OCI-LY3 (cell line): ENCODE data around the gene DIP2C.
A peak's percentile ranks its signal among the peaks of the same experiment; 100 is the strongest.

Experiments
- H2AFZ ChIP-seq: fragments of 200-600, 300-600 bp; shearing (Covaris generic); 2 replicates; pipeline ENCODE4 v1.6.0; 2014; ENCODE audit warnings: antibody characterized with exemption, low read depth, low read length
- H3K27ac ChIP-seq: fragments of 200-600, 300-600 bp; sonication (generic); 2 replicates; pipeline ENCODE4 v1.5.1; 2014; ENCODE audit warnings: mild to moderate bottlenecking, low read length, moderate library complexity, mixed read lengths
- H3K27me3 ChIP-seq: fragments of 200-600, 300-600 bp; sonication (generic); 2 replicates; pipeline ENCODE4 v1.6.1; 2014; ENCODE audit warnings: low read depth, low read length, mixed read lengths
- H3K36me3 ChIP-seq: fragments of 200-600, 300-600 bp; sonication (generic); replicated peaks from 2 replicates; pipeline ENCODE3; 2014; ENCODE audit warnings: low read depth, low read length, mixed read lengths
- H3K4me1 ChIP-seq: fragments of 300-600, 200-600 bp; sonication (generic); 2 replicates; pipeline ENCODE4 v1.6.1; 2014; ENCODE audit warnings: low read length, mixed read lengths
- H3K4me2 ChIP-seq: fragments of 200-600, 300-600 bp; sonication (generic); 2 replicates; pipeline ENCODE4 v1.6.1; 2014; ENCODE audit warnings: low read length, mixed read lengths
- H3K4me3 ChIP-seq: fragments of 300-600, 200-600 bp; sonication (generic); 2 replicates; pipeline ENCODE4 v1.5.1; 2014; ENCODE audit warnings: antibody characterized with exemption, mild to moderate bottlenecking, low read length, moderate library complexity
- H3K79me2 ChIP-seq: fragments of 300-600, 200-600 bp; shearing (Covaris generic); 2 replicates; pipeline ENCODE4 v1.6.1; 2014; ENCODE audit warnings: mild to moderate bottlenecking, low read length, mixed read lengths
- H3K9ac ChIP-seq: fragments of 300-600, 200-600 bp; shearing (Covaris generic); 2 replicates; pipeline ENCODE4 v1.6.0; 2014; ENCODE audit warnings: mild to moderate bottlenecking, low read length, moderate library complexity
- H3K9me3 ChIP-seq: fragments of 200-600, 300-600 bp; shearing (Covaris generic); 2 replicates; pipeline ENCODE4 v1.6.1; 2014; ENCODE audit warnings: low read length, mixed read lengths; ENCODE audit not compliant: insufficient read depth
- H4K20me1 ChIP-seq: fragments of 200-600, 300-600 bp; sonication (generic); 2 replicates; pipeline ENCODE4 v1.6.1; 2016; ENCODE audit warnings: low read length, mixed read lengths; ENCODE audit not compliant: insufficient read depth
- CTCF ChIP-seq: fragments of 200-600, 300-600 bp; sonication (generic); IDR thresholded peaks from 2 replicates; pipeline ENCODE4 v1.5.1; 2014; ENCODE audit warnings: antibody characterized with exemption, low read length, low read depth
- EZH2phosphoT487 ChIP-seq: fragments of 200-600 bp; shearing (Covaris generic); IDR thresholded peaks from 2 replicates; pipeline ENCODE4 v1.6.1; 2018; ENCODE audit warnings: antibody characterized with exemption, mixed run types, low read depth

Gene DIP2C

DNA sequence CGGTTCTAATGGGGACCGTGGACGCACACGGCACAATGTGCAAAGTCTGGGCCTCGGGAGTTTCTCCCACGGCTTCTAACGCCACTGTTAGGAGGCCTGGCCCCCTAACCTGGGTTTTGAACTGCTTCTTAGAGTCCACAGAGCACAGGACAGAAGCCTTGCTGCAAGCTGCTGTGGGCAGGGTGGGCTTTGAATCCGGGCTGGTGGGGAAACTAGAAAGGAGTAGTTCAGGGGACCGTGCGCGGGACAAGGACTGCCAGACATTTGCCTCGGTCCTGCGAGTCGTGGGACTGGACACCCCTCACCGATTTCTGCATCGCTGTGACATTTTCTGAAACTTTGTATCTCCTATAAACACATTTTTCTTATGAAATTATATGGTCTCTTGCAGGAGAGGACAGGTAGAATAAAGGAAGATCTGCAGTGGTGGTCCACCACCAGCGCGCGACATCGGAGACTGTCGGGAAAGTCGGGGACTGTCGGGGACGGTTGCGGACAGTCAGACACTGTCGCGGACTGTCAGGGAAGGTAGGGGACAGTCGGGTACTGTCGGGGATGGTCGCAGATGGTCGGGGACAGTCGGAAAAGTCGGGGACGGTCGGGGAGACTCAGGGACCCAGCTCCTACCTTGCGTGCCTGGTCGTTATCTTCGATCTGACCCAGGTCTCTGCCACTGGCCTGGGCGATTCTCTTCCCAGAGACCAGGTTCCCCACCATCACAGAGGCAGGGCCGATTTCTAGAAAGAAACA, 332.1 kb downstream of the DIP2C start:
- no peak overlapping the region for H3K27ac ChIP-seq
- no peaks in the 10 kb centered on the region for H3K4me1 ChIP-seq
- H3K9ac ChIP-seq = no peak overlapping the region
- H4K20me1 ChIP-seq = no peaks in the 10 kb centered on the region
- no peaks in the 10 kb centered on the region for H3K79me2 ChIP-seq
- H3K27me3 ChIP-seq = no peaks in the 10 kb centered on the region
- no peaks in the 10 kb centered on the region for H3K9me3 ChIP-seq
- no peaks in the 10 kb centered on the region for H3K36me3 ChIP-seq
- H3K4me3 ChIP-seq = no peak overlapping the region
- H2AFZ ChIP-seq = no peak overlapping the region
- TF ChIP-seq EZH2phosphoT487 (no peak), CTCF (no peak)
- H3K4me2 ChIP-seq = no peak overlapping the region

DNA sequence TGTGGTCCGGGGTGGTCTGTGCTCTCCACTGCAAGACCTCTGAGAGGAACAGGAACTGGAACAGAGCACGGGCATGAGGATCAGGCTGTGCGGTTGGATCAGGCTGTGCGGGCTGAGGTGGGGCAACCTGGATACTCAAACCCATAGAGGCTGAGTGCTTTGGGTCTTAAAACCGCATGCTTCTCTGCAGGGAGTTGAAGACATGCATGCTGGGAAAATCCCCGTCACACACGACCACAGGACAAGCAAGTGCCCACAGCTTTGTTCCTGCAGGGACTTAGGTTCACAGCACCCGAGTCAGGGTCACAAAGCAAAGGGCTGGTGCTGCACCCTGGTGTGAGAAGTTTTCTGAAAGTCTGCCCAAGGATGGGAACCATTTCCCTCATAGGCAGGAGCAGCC, 333.0 kb downstream of the DIP2C start:
- no peaks in the 10 kb centered on the region for H3K36me3 ChIP-seq
- no peaks in the 10 kb centered on the region for H4K20me1 ChIP-seq
- H2AFZ ChIP-seq = no peak overlapping the region
- no peak overlapping the region for H3K27ac ChIP-seq
- TF ChIP-seq EZH2phosphoT487 = no peak
- peak; percentile 39 for TF ChIP-seq CTCF
- no peaks in the 10 kb centered on the region for H3K4me1 ChIP-seq
- no peak overlapping the region for H3K4me2 ChIP-seq
- no peak overlapping the region for H3K9ac ChIP-seq
- no peak overlapping the region for H3K4me3 ChIP-seq
- no peaks in the 10 kb centered on the region for H3K9me3 ChIP-seq
- no peaks in the 10 kb centered on the region for H3K79me2 ChIP-seq
- no peaks in the 10 kb centered on the region for H3K27me3 ChIP-seq

GRCh38 chr10:354901-355617, 334.4 kb downstream of the DIP2C start:
- H3K27me3 ChIP-seq = no peaks in the 10 kb centered on the region
- no peak overlapping the region for H3K9ac ChIP-seq
- no peak overlapping the region for H3K27ac ChIP-seq
- no peak overlapping the region for H3K4me3 ChIP-seq
- no peak overlapping the region for H2AFZ ChIP-seq
- H3K9me3 ChIP-seq = no peaks in the 10 kb centered on the region
- no peaks in the 10 kb centered on the region for H3K4me1 ChIP-seq
- H4K20me1 ChIP-seq = no peaks in the 10 kb centered on the region
- no peaks in the 10 kb centered on the region for H3K79me2 ChIP-seq
- no peak overlapping the region for H3K4me2 ChIP-seq
- no peak for TF ChIP-seq CTCF
- no peaks in the 10 kb centered on the region for H3K36me3 ChIP-seq

DNA sequence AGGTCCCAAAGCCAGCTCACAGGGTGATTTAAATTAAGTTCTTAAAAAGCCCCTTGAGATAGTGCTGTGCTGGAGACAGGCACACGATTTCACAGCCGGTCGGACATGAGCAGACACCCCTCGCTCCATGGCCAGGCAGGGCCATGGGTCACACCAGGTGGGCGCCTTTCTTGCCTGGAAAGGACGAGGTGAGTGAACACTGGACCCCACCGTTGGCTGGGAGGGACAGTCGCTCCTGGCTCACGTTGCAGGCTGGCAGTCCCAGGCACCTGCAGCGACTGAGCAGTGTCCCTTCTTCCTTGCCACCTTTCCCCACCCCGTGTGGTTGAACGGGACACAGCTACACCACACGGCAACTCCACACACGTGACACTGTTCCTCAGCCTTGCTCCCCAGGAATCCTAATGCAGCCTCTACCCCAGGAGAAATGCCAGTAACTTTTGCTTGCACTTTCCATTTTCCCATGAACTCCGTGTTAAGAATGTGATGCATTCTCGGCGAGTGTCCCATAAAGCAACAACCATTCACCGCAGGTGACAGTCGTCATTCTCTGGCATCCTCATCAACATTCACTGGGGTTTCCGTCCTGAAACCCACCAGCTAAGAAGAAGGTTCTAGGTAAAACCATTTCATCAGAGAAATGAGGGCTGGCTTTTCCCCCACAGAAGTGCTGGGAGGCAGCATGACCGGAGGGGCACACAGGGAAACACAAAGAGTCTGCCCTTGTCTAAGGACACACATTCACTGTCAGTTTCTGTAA, 336.8 kb downstream of the DIP2C start:
- no peaks in the 10 kb centered on the region for H3K36me3 ChIP-seq

More for the DNA sequence above, 336.8 kb downstream of the DIP2C start:
- Histone ChIP-seq H3K4me1 (no peaks in the 10 kb centered on the region), H3K27ac (no peak overlapping the region), H4K20me1 (no peaks in the 10 kb centered on the region), H3K27me3 (no peaks in the 10 kb centered on the region), H3K4me2 (no peak overlapping the region), H3K4me3 (no peak overlapping the region), H2AFZ (no peak overlapping the region), H3K79me2 (no peaks in the 10 kb centered on the region), H3K9ac (no peak overlapping the region), H3K9me3 (no peaks in the 10 kb centered on the region)
- TF ChIP-seq CTCF (no peak), EZH2phosphoT487 (no peak)
